H9 (cell line): ENCODE results near the gene AKAP7. TPM values are rescaled to one million over a fixed set of nuclear protein-coding genes. Genes with fewer than 3 reads are reported as not detected.

Experiments
- DNase-seq: peaks from one replicate; pipeline ENCODE4 v3.0.0-alpha.2; 2017
- H2AFZ ChIP-seq: one replicate; pipeline ENCODE4 v1.6.1; 2013; ENCODE audit warnings: mild to moderate bottlenecking, low read length, control low read depth, moderate library complexity
- H2AK5ac ChIP-seq: 2 replicates; pipeline ENCODE4 v1.6.1; 2013; ENCODE audit warnings: low read length, control low read depth, mixed read lengths; ENCODE audit not compliant: insufficient read length
- H2BK120ac ChIP-seq: one replicate; pipeline ENCODE4 v1.6.1; 2013; ENCODE audit warnings: low read depth, mild to moderate bottlenecking, low read length, control low read depth, inconsistent platforms; ENCODE audit not compliant: poor library complexity, severe bottlenecking
- H2BK12ac ChIP-seq: 2 replicates; pipeline ENCODE4 v1.6.1; 2013; ENCODE audit warnings: low read length, control low read depth, mixed read lengths, low read depth; ENCODE audit not compliant: insufficient read length
- H2BK15ac ChIP-seq: 2 replicates; pipeline ENCODE4 v1.6.1; 2013; ENCODE audit warnings: low read depth, low read length, control low read depth
- H2BK20ac ChIP-seq: one replicate; pipeline ENCODE4 v1.6.1; 2013; ENCODE audit warnings: low read depth, mild to moderate bottlenecking, low read length, control low read depth, inconsistent platforms; ENCODE audit not compliant: poor library complexity, severe bottlenecking
- H2BK5ac ChIP-seq: 2 replicates; pipeline ENCODE4 v1.6.1; 2013; ENCODE audit warnings: low read length, control low read depth, mixed read lengths; ENCODE audit not compliant: insufficient read length
- H3K14ac ChIP-seq: 2 replicates; pipeline ENCODE4 v1.6.1; 2013; ENCODE audit warnings: low read length, control low read depth; ENCODE audit not compliant: insufficient read depth
- H3K18ac ChIP-seq: 2 replicates; pipeline ENCODE4 v1.6.1; 2013; ENCODE audit warnings: low read depth, mild to moderate bottlenecking, mixed read lengths, low read length, control low read depth; ENCODE audit not compliant: insufficient read length
- H3K23ac ChIP-seq: 2 replicates; pipeline ENCODE4 v1.6.1; 2013; ENCODE audit warnings: low read length, control low read depth, mixed read lengths, low read depth; ENCODE audit not compliant: insufficient read length
- H3K23me2 ChIP-seq: 2 replicates; pipeline ENCODE4 v1.6.1; 2013; ENCODE audit warnings: low read depth, mild to moderate bottlenecking, mixed read lengths, low read length, control low read depth; ENCODE audit not compliant: insufficient read length, poor library complexity, severe bottlenecking
- H3K27ac ChIP-seq: 2 replicates; pipeline ENCODE4 v1.5.1; 2013; ENCODE audit warnings: low read length, control low read depth, mixed read lengths, low read depth; ENCODE audit not compliant: insufficient read length
- H3K27me3 ChIP-seq: 2 replicates; pipeline ENCODE4 v1.6.1; 2013; ENCODE audit warnings: low read length, control low read depth, inconsistent platforms; ENCODE audit not compliant: insufficient read depth
- H3K4ac ChIP-seq: 2 replicates; pipeline ENCODE4 v1.6.1; 2013; ENCODE audit warnings: low read depth, mild to moderate bottlenecking, control low read depth, inconsistent platforms, low read length, moderate library complexity
- H3K4me1 ChIP-seq: 2 replicates; pipeline ENCODE4 v1.6.1; 2013; ENCODE audit warnings: low read length, control low read depth, inconsistent platforms; ENCODE audit not compliant: insufficient read depth
- H3K4me2 ChIP-seq: 2 replicates; pipeline ENCODE4 v1.6.1; 2013; ENCODE audit warnings: low read length, control low read depth, mixed read lengths; ENCODE audit not compliant: insufficient read length, insufficient read depth
- H3K56ac ChIP-seq: 2 replicates; pipeline ENCODE4 v1.6.1; 2013; ENCODE audit warnings: low read depth, mild to moderate bottlenecking, mixed read lengths, low read length, control low read depth; ENCODE audit not compliant: insufficient read length
- H3K79me1 ChIP-seq: 2 replicates; pipeline ENCODE4 v1.6.1; 2013; ENCODE audit warnings: low read depth, mild to moderate bottlenecking, moderate library complexity, low read length, control low read depth, inconsistent platforms; ENCODE audit not compliant: insufficient read depth, poor library complexity, severe bottlenecking
- H3K79me2 ChIP-seq: 2 replicates; pipeline ENCODE4 v1.6.1; 2013; ENCODE audit warnings: low read length, control low read depth, inconsistent platforms; ENCODE audit not compliant: insufficient read depth
- H3K9ac ChIP-seq: 2 replicates; pipeline ENCODE4 v1.6.1; 2013; ENCODE audit warnings: low read length, control low read depth, mixed read lengths; ENCODE audit not compliant: insufficient read length; ENCODE audit errors: extremely low read depth
- H3K9me3 ChIP-seq: one replicate; pipeline ENCODE4 v1.6.1; 2013; ENCODE audit warnings: low read depth, low read length, inconsistent platforms; ENCODE audit not compliant: control insufficient read depth
- H3T11ph ChIP-seq: one replicate; pipeline ENCODE4 v1.6.1; 2013; ENCODE audit warnings: mild to moderate bottlenecking, low read length, control low read depth, inconsistent platforms
- H4K20me1 ChIP-seq: one replicate; pipeline ENCODE4 v1.6.1; 2013; ENCODE audit not compliant: control insufficient read depth, insufficient read length, insufficient read depth
- H4K5ac ChIP-seq: 2 replicates; pipeline ENCODE4 v1.6.1; 2013; ENCODE audit warnings: low read depth, mild to moderate bottlenecking, mixed read lengths, low read length, control low read depth; ENCODE audit not compliant: insufficient read length
- H4K8ac ChIP-seq: replicated peaks from 2 replicates; pipeline ENCODE4 v1.6.1; 2013; ENCODE audit warnings: low read length, control low read depth, mixed read lengths, low read depth; ENCODE audit not compliant: insufficient read length
- H4K91ac ChIP-seq: 2 replicates; pipeline ENCODE4 v1.6.1; 2013; ENCODE audit warnings: low read depth, mild to moderate bottlenecking, moderate library complexity, mixed read lengths, low read length, control low read depth; ENCODE audit not compliant: insufficient read length
- H3K27ac Mint-ChIP-seq, 3 experiments: 2 replicates in 2 of 3; 3 replicates in 1 of 3; pipeline ENCODE4 v1.8.0; 2020 to 2021; ENCODE audit warnings: mixed read lengths in 3 of 3, mild to moderate bottlenecking in 1 of 3, moderate library complexity in 1 of 3
- H3K27me3 Mint-ChIP-seq: 2 replicates; pipeline ENCODE4 v1.8.0; 2021; ENCODE audit warnings: low read depth, mild to moderate bottlenecking, moderate library complexity, mixed read lengths
- H3K36me3 Mint-ChIP-seq, 3 experiments: 2 replicates in 2 of 3; 3 replicates in 1 of 3; pipeline ENCODE4 v1.8.0; 2020 to 2021; ENCODE audit warnings: low read depth in 3 of 3, mixed read lengths in 3 of 3; ENCODE audit not compliant: insufficient read depth in 1 of 3
- H3K4me1 Mint-ChIP-seq, 2 experiments: 2 replicates each; pipeline ENCODE4 v1.8.0; 2020; ENCODE audit warnings: mixed read lengths in 2 of 2
- H3K4me3 Mint-ChIP-seq, 2 experiments: 2 replicates in 1 of 2; 3 replicates in 1 of 2; pipeline ENCODE4 v1.8.0; 2020 to 2021; ENCODE audit warnings: mild to moderate bottlenecking in 2 of 2, mixed read lengths in 2 of 2, moderate library complexity in 1 of 2
- H3K9me3 Mint-ChIP-seq, 2 experiments: 2 replicates in 1 of 2; 3 replicates in 1 of 2; pipeline ENCODE4 v1.8.0; 2020; ENCODE audit warnings: mild to moderate bottlenecking in 2 of 2, mixed read lengths in 2 of 2, moderate library complexity in 1 of 2
- CTCF ChIP-seq: fragments of 200-600 bp; sonication (generic); conservative IDR thresholded peaks from 3 replicates; pipeline ENCODE4 v1.8.0; 2021; ENCODE audit warnings: antibody characterized with exemption, mild to moderate bottlenecking
- WGBS: extraction: QIAGEN DNeasy Blood & Tissue Kit; methylation state at CpG from one replicate; pipeline ENCODE4 v1.1.7; 2013; ENCODE audit warnings: missing lambda C conversion rate, low lambda C conversion rate, mixed read lengths; ENCODE audit not compliant: insufficient read length; ENCODE audit errors: extremely low coverage; 5-methylcytosine and 5-hydroxymethylcytosine counted together
- total RNA-seq: library from RNA; stranded (reverse); gene quantifications from 2 replicates; pipeline ENCODE4 v1.2.1, GENCODE V29; 2021

Gene AKAP7
- total RNA-seq, 1 experiment from 2014 or later = 9.8 TPM

- no peak overlapping the region for H3K18ac ChIP-seq
- no peak overlapping the region for H3K56ac ChIP-seq
- WGBS = no CpG with 5 or more reads among the region's 1 CpG
- H2AK5ac ChIP-seq = no peak overlapping the region
- no peak overlapping the region for H2BK15ac ChIP-seq
- H4K8ac ChIP-seq = no peak overlapping the region
- H3K9ac ChIP-seq = no peak overlapping the region
- Mint-ChIP-seq H3K9me3 (no peaks in the 10 kb centered on the region), H3K36me3 (no peaks in the 10 kb centered on the region), H3K4me3 (no peak overlapping the region), H3K4me1 (no peaks in the 10 kb centered on the region), H3K27ac (no peak overlapping the region), H3K27me3 (no peaks in the 10 kb centered on the region; the same call in 1 of the 2 replicates)
- H3T11ph ChIP-seq = no peak overlapping the region
- no peak for TF ChIP-seq CTCF
- H4K20me1 ChIP-seq = no peaks in the 10 kb centered on the region
- H3K79me1 ChIP-seq = no peaks in the 10 kb centered on the region
- H2AFZ ChIP-seq = no peak overlapping the region
- no peak overlapping the region for H2BK12ac ChIP-seq
- DNase-seq = no peak
- no peaks in the 10 kb centered on the region for H3K23me2 ChIP-seq
- H4K91ac ChIP-seq = no peak overlapping the region
- no peak overlapping the region for H3K27ac ChIP-seq
- no peak overlapping the region for H3K23ac ChIP-seq
- H3K4me2 ChIP-seq = no peak overlapping the region
- H3K14ac ChIP-seq = no peak overlapping the region
- no peaks in the 10 kb centered on the region for H3K79me2 ChIP-seq
- H3K4me1 ChIP-seq = no peaks in the 10 kb centered on the region
- H3K9me3 ChIP-seq = no peaks in the 10 kb centered on the region
- H3K4ac ChIP-seq = no peak overlapping the region
- no peak overlapping the region for H2BK5ac ChIP-seq
- H2BK20ac ChIP-seq = no peak overlapping the region
- no peaks in the 10 kb centered on the region for H3K27me3 ChIP-seq
- H2BK120ac ChIP-seq = no peak overlapping the region
- no peak overlapping the region for H4K5ac ChIP-seq
These were observed 28.1 kb upstream of the AKAP7 start for GRCh38 chr6:131107151-131107550.
